Measurements from ENCODE around the gene CDC37. TPM values are rescaled to one million over a fixed set of nuclear protein-coding genes. Genes with fewer than 3 reads are reported as not detected.

CDC37 gene
- polyA plus RNA-seq, 2 of the 4 experiments (the other 2 are of a cell fraction) = 152 to 214 TPM

- Histone ChIP-seq H3K4me1 (no peaks in the 10 kb centered on the region), H3K9me3 (no peaks in the 10 kb centered on the region), H3K27ac (no peak overlapping the region), H3K4me3 (no peak overlapping the region), H3K4me2 (no peak overlapping the region)
- POLR2A ChIA-PET = no interaction called here
- ATAC-seq = peak; percentile 51 to 85; a peak in 4 of 6 replicates
- CTCF ChIA-PET = interaction anchor here (0.5 to 1.5 kb wide), 5 partner anchors 16 to 238 kb away, joined by 3 to 7 read pairs (median 3); no protein-coding TSS in a partner anchor
- 89% methylated on average over 10 of the region's 25 CpGs for WGBS (ENCODE audit: missing lambda C conversion rate)
- TF ChIP-seq HES2 (IDR thresholded peaks at IDR 0.05) (no peak), NR3C1 (IDR thresholded peaks at IDR 0.05) (no peak), SREBF2 (IDR thresholded peaks at IDR 0.05) (no peak), MAX (IDR thresholded peaks at IDR 0.05) (no peak)
- FAIRE-seq = no peak
- peak; percentile 34 to 69 for DNase-seq (ENCODE audit: low read depth in 1 of 2, low spot score in 1 of 2)
Measured at GRCh38 chr19:10450853-10451609, 47.7 kb upstream of the CDC37 start.

GRCh38 chr19:10450191-10450852, 47.0 kb upstream of the CDC37 start:
- ChIA-PET CTCF (interaction anchor here (1.0 to 1.5 kb wide), 3 partner anchors 16 to 33 kb away, joined by 3 to 7 read pairs (median 6); no protein-coding TSS in a partner anchor), POLR2A (no interaction called here)
- no peak for TF ChIP-seq NR3C1 (IDR thresholded peaks at IDR 0.05)
- no peak for TF ChIP-seq RNF2 (IDR thresholded peaks at IDR 0.05; ENCODE audit: borderline replicate concordance, low read depth)
- TF ChIP-seq PHF8 (IDR thresholded peaks at IDR 0.05; ENCODE audit: borderline replicate concordance, low read depth) = no peak
- TF ChIP-seq JUNB (IDR thresholded peaks at IDR 0.05) = no peak
- TF ChIP-seq PBX3 (IDR thresholded peaks at IDR 0.05) = no peak
- no peak for TF ChIP-seq E2F6 (IDR thresholded peaks at IDR 0.05; ENCODE audit: borderline replicate concordance, low read depth)
- TF ChIP-seq SMC3 (IDR thresholded peaks at IDR 0.05) = no peak
- TF ChIP-seq TFCP2L1 (CRISPR knock-in tag; IDR thresholded peaks at IDR 0.05) = no peak
- TF ChIP-seq FOSB (CRISPR knock-in tag; IDR thresholded peaks at IDR 0.05) = no peak
- TF ChIP-seq ZC3H11A (IDR thresholded peaks at IDR 0.05) = no peak
- WGBS (ENCODE audit: missing lambda C conversion rate) = 89% methylated on average over 10 of the region's 14 CpGs
- Histone ChIP-seq H3K27ac (no peak overlapping the region), H3K4me1 (no peaks in the 10 kb centered on the region), H3K4me3 (no peak overlapping the region), H3K9me3 (no peaks in the 10 kb centered on the region), H3K4me2 (no peak overlapping the region)
- DNase-seq (ENCODE audit: low read depth in 1 of 2, low spot score in 1 of 2) (no peak), ATAC-seq (no peak), FAIRE-seq (no peak)

- Histone ChIP-seq H3K9me3 (no peaks in the 10 kb centered on the region), H3K4me2 (no peak overlapping the region), H3K4me1 (no peaks in the 10 kb centered on the region), H3K27ac (no peak overlapping the region), H3K4me3 (no peak overlapping the region)
- FAIRE-seq (no peak), DNase-seq (ENCODE audit: low read depth in 1 of 2, low spot score in 1 of 2) (no peak), ATAC-seq (no peak)
- 89% methylated on average over 4 of the region's 7 CpGs for WGBS (ENCODE audit: missing lambda C conversion rate)
- CTCF ChIA-PET = no interaction called here
- TF ChIP-seq ZNF302 (CRISPR knock-in tag; IDR thresholded peaks at IDR 0.05) = no peak
- no peak for TF ChIP-seq CHD4 (IDR thresholded peaks at IDR 0.05; ENCODE audit: borderline replicate concordance)
- no peak for TF ChIP-seq HEYL (CRISPR knock-in tag; IDR thresholded peaks at IDR 0.05)
- no peak for TF ChIP-seq CBX2 (IDR thresholded peaks at IDR 0.05; ENCODE audit: borderline replicate concordance, low read depth)
- no peak for TF ChIP-seq NPAS2 (CRISPR knock-in tag; IDR thresholded peaks at IDR 0.05; ENCODE audit: borderline replicate concordance)
- TF ChIP-seq MAX (IDR thresholded peaks at IDR 0.05) = no peak
- TF ChIP-seq KDM1A (IDR thresholded peaks at IDR 0.05; ENCODE audit: low read depth) = no peak
- no peak for TF ChIP-seq SREBF2 (IDR thresholded peaks at IDR 0.05)
- TF ChIP-seq MAFK (IDR thresholded peaks at IDR 0.05; ENCODE audit: partially characterized antibody) = no peak
- no peak for TF ChIP-seq KDM5A (IDR thresholded peaks at IDR 0.05)
- no peak for TF ChIP-seq EHF (CRISPR knock-in tag; IDR thresholded peaks at IDR 0.05)
- TF ChIP-seq PHF8 (IDR thresholded peaks at IDR 0.05; ENCODE audit: borderline replicate concordance, low read depth) = no peak
- TF ChIP-seq PBX3 (IDR thresholded peaks at IDR 0.05) = no peak
- no peak for TF ChIP-seq SMC3 (IDR thresholded peaks at IDR 0.05)
- no peak for TF ChIP-seq CTCF (IDR thresholded peaks at IDR 0.05)
- no peak for TF ChIP-seq RAD21 (conservative IDR thresholded peaks at IDR 0.05 in 1 of 2, IDR thresholded peaks at IDR 0.05 in 1 of 2)
- no peak for TF ChIP-seq NR3C1 (IDR thresholded peaks at IDR 0.05)
- TF ChIP-seq FOSB (CRISPR knock-in tag; IDR thresholded peaks at IDR 0.05) = no peak
- no peak for TF ChIP-seq HES2 (IDR thresholded peaks at IDR 0.05)
- POLR2A ChIA-PET = interaction anchor here (0.5 kb wide), 1 partner anchor 254 kb away, joined by 8 read pairs; no protein-coding TSS in a partner anchor
Measured at GRCh38 chr19:10449037-10449436, 45.7 kb upstream of the CDC37 start.
